ENCODE measurements around the gene GLRX2.
"Not testable (repeated sequence)": the region's sequence is repeated elsewhere in the genome, so short reads cannot be mapped to it uniquely, and the experiment has no call there.

The GLRX2 gene

GRCh38 chr1:193104907-193105820, at the start of gene GLRX2:
Gene GLRX2 (minus strand): TSS chr1:193105414. CDS start chr1:193105382, 32 bp downstream.
- peak; percentile 73 for DNase-seq

- no peak for DNase-seq
Observed at GRCh38 chr1:193144999-193145398, 39.8 kb upstream of the GLRX2 start.

- DNase-seq, result no peak
Observed at GRCh38 chr1:193144361-193144938, 39.2 kb upstream of the GLRX2 start.

DNA sequence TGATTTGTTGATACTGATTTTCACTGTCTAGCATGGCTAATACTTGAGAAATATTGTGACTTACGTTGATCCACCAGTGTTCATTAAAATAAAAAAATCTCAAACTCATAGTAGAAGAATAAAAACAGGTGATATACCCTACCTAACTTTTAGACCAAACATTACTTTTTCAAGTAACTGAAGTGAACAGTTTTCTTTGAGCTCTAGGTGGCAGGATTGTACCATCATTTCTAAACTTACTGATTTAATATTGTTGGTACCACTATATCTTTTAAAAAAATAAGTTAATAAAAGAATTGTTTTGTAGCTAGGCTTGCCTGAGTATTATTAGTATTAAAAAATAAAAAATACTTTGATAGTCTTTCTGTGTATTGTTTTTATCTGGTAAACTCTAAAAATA, 38.1 kb upstream of the GLRX2 start:
- no peak for DNase-seq

DNA sequence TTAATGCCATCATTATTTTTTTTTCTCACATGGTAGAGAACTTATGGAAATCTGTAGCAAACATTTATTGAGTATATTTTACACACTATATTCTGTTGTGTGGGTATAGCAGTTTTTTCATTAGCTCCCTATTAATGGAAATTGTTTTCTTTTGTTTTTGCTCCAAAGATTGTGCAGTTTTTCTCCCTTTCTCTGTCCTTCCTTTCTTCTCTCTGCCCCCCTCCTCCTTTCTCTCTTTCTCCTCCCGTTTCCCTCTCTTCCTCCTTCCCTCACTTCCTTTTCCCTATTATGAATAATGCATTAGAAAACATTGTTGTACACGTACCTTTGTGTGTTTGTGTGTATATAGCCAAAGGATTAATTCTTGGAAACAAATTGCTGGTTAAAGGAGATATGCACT, 37.2 kb upstream of the GLRX2 start:
- DNase-seq, result no peak

DNA sequence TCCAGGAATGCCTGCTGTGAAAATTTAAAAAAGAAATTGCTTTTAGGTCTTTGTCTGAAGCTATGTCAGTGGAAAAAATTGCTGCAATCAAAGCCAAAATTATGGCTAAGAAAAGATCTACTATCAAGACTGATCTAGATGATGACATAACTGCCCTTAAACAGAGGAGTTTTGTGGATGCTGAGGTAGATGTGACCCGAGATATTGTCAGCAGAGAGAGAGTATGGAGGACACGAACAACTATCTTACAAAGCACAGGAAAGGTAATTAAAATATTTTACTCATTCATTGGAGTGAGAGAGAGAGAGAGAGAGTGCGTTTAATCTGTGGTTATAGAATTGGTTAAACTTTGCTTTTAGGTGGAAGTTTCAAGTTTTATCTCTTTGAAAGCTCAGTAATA, 36.6 kb upstream of the GLRX2 start:
- no peak for DNase-seq

GRCh38 chr1:193140254-193140653, 35.0 kb upstream of the GLRX2 start:
- DNase-seq, result no peak

DNA sequence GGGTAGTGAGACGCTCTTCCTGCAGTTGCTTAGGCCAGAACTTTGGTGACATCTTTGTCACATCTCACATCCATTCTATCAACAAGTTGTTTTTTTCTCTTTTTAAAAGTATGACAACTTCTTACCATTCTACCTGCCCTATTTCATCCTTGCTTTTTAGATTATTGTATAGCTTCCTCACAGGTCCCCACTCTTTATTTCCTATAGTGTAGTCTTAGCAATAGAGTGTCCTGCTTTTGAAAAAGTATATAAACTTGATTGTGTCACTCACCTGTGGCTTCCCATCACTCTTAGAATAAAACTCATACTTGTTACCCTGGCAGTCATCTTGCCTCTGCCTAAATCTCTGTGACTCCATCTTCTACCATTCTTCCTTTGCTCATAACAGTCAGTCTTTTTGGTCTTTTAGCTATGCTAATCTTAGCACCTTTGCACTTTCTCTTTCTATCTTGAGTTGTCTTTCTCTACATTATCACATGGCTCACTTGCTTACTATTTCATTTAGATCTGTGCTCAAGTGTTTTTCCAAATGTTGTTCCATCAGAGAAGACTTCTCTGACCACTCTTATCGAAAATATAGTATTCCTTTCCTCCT, 26.1 kb upstream of the GLRX2 start:
- no peak for DNase-seq

DNA sequence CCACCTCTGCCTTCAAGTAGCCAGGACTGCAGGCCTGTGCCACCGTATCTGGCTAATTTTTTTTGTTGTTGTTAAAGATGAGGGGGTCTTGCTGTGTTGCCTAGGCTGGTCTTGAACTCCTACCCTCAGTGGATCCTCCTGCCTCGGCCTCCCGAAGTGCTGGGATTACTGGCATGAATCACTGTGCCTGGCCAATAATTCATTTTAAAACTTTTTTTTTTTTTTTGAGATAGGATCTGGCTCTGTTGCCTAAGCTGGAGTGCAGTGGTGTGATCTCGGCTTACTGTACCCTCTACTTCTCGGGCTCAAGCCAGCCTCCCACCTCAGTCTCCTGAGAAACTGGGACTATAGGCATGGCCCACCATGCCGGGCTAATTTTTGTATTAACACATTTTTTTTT, 20.2 kb upstream of the GLRX2 start:
- no peak for DNase-seq

DNA sequence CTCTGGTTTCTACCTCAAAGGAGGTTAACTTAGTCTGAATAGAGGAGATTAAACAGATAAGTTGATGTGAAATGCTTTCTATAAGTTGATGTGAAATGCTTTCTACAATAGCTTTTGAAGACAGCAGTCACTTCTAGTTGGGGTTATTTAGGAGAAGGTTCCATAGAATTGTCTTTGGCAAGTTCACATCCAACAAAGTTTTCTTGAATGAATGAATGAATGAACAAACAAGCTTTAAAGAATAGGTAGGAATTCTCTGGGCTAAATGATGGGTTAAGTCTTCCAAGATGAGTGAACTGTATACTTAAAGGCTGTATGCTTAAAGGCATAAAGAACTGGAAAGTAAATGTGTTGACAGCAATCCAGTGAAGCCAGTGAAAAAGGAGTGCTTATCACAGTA, 18.5 kb upstream of the GLRX2 start:
- no peak for DNase-seq

GRCh38 chr1:193121616-193122593, 16.7 kb upstream of the GLRX2 start, which contains the start of gene CDC73:
Gene CDC73 (plus strand): TSS chr1:193122031. CDS start chr1:193122201, 170 bp downstream.
- peak; percentile 96 for DNase-seq

DNA sequence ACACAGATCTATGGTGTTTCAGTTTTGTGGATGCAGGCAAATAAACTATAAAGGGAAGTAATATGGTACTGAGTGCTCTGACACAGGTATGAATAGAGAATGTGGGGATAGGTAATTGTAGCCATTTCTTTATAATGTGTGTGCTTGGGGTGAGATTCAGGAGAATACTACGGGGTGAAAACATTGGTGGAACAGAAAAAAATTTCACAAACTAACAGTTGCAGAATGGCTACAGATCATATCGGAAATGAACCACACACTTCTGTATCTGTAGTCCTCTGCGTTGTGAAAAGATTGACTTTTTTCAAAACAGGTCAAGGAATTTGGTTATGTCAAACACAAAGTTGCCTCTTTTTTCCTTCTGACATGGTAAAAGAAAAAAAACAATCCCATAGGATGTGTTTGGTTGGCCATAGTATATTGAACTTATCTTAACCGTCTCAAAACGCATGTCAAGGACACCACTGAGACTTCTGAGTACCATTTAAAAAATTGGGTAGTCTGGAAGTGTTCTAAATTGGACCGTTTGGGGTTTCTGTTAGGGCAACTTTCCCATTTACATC, 15.5 kb upstream of the GLRX2 start:
- no peak for DNase-seq

GRCh38 chr1:193118803-193119730, 13.9 kb upstream of the GLRX2 start:
- DNase-seq, result no peak

GRCh38 chr1:193118194-193118593, 13.0 kb upstream of the GLRX2 start:
- no peak for DNase-seq

DNA sequence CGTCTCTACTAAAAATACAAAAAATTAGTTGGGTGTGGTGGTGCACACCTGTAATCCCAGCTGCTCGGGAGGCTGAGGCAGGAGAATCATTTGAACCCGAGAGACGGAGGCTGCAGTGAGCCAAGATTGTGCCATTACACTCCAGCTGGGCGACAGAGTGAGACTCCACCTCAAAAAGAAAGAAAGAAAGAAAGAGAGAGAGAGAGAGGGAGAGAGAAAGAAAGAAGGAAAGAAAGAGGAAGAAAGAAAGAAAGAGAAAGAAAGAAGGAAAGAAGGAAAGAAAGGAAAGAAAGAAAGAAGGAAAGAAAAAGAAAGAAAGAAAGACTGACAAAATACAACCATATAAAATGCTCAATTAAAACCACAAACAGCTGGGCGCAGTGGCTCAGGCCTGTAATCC, 12.0 kb upstream of the GLRX2 start:
- not testable (repeated sequence) for DNase-seq

DNA sequence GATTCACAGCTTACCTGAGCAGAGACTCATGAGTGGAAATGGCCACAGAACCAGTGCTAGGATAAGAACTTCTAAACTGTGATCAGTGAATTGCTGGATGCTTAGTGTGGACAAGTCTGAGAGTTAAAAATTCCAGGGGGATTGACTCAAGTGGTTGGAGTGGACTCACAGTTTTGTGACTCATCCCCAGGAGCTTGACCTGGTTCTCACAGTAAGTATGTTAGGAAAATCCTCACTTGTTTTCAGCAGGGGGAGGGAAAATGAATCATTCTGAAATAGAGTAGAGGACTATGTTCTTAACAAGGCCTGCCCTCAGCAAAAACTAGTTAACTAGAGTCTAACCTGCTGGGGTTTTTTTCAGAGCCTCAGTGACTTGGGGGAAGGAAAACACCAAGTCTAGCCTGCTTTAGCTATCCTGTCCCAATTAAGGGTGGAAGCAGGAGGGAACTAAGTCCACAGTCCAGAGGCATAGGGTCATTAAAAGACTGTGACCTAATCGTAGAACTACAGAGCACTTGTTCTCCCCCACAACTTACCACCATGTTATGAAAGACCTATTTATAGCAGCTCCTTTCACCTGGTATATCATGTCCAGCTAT, 10.5 kb upstream of the GLRX2 start:
- DNase-seq, result no peak

GRCh38 chr1:193114485-193115095, 9.4 kb upstream of the GLRX2 start:
- DNase-seq, result no peak

DNA sequence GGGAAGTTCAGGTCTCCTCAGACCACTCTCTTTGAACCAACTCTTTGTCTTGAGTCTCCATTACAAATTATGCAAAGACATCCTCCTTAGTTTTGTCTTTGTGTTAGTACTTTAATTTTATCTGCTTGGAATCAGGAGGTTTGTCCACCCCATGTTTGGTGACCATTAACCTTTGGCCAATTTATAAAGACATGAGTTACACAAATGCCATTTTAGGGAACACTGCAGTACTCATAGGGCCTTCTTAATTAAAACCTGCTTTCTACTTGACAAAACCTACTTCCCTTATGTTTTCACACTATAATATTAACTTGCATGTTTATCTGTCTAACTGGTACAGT, 8.7 kb upstream of the GLRX2 start:
- no peak for DNase-seq

- no peak for DNase-seq
Observed at GRCh38 chr1:193113258-193113991, 8.2 kb upstream of the GLRX2 start.

DNA sequence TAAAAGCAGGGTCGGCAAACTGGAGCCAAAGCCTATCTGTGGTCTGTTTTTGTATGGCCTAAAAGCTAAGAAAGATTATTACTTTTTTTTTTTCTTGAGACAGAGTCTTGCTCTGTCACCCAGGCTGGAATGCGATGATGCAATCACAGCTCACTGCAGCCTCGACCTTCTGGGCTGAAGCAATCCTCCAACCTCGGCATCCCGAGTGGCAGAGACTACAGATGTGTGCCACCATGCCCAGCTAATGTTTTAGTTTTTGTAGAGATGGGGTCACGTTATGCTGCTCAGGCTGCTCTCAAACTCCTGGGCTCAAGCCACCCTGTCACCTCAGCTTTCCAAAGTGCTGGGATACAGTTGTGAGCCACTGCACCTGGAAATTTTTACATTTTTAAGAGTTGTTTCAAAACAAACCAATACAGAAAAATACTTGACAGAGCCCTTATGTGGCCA, 6.5 kb upstream of the GLRX2 start:
- no peak for DNase-seq

Measured in NCI-H2227 treated with DMSO at 0.1 percent for 48 hours (cell line).